ENCODE results near the gene ZNF276. TPM values are rescaled to one million over a fixed set of nuclear protein-coding genes. Genes with fewer than 3 reads are reported as not detected.

Gene ZNF276
- total RNA-seq, 1 experiment from 2014 or later: 18.0 TPM

DNA sequence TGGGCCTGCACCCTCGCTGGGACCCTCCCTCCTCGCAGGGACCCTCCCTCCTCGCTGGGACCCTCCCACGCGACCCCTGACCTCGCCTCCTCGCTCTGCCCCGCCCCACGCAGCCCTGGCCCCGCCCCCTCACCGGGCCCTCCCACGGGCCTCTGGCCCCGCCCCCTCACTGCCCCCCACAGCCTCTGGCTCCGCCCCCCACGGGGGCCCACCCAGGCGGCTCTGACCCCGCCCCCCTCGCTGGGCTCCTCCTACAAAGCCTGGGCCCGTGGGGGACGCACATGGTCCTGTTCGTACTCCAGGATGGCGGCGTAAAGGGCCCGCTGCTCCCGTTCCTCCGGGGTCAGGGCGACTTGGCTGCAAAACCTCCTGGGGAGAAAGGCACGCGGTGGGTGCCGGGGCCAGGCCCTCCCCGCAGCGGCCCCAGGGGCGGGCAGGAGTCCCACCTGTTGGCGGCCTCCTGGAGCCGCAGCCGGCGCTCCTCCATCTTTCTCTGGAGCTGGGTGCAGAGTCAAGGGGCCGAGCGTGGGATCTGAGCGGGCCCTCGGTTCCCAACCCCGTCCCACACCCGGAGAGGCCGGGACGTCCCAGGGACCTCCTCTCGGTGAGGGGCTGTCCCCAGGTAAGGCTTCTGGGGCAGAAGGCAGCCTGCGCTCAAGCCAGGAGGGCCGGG, 9.6 kb upstream of the ZNF276 start:
- peak; percentile 64 for DNase-seq (ENCODE audit: extremely low read depth, low read depth)

DNA sequence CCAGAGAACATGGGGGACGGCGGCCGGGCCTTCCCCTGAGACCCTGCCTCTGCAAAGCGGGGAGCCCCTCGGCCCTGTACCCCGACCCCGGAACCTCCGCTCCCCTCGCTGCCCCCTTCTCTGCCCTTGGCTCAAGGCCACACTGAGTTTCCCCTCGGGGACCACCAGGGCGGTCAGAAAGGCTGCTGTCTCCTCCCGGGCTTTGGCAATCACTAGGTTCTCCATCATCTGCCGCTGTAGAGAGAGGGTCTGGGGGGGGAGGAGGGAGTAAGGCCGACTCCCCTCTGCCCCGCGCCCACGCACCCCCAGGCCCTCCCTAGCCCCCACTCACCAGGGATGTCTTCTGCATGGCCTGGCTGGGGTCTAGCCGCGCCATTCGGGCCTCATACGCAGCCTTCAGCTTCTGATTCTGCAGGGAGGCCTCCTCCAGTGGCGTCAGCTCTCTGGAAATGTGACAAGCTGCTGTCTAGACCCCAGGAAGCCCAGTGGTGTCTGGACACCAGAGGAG, 9.0 kb upstream of the ZNF276 start:
- DNase-seq (ENCODE audit: extremely low read depth, low read depth): no peak

DNA sequence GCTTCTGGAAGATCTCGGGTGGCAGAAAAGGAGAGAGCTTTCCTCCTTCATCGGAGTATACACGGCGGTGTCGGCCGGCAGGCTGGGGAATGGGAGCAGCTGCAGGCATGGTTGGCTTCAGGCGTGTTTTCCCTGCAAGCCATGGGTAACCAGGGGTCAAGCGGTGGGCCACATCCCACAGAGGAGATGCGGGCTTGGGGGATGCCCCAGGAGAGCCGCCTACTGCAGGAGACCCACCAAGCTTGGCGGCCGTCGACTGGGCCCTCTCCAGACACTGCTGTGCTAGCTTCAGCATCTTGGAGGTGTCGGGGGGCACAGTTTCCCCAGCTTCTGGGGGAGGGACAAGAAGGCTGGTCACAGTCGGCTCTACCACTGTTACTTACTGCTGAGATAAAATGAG, 4.8 kb upstream of the ZNF276 start:
- no peak for DNase-seq (ENCODE audit: extremely low read depth, low read depth)

DNA sequence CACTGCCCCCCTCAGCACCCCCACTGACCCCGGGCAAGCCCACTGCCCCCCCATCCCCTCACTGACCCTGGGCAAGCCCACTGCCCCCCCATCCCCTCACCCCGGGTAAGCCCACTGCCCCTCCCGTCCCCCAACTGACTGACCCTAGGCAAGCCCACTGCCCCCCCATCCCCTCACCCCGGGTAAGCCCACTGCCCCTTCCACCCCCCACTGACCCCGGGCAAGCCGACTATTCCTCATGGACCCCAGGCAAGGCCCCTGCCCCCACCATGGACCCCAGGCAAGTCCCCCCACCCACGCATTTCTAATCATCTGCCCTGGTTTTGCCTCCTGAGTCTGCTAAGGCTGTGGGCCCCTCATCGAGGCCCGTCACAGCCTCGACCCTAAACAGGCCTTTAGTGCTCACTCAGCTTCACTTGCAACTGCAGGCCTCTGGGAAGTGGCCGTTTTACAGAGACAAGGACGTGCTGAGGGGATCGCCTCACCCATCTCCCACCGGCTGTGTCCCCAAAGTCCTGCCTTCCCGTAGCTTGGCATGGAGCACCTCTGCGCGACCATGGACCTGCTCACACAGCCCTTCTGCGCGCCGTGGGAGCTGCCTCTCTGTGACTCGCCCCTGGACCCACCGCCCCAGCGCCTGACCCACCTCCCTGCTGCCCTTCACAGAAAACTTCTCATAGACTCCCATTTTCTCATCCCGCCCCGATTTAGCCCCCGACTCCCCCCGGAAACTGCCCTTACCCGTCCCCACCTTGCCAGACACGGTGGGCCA, 4.2 kb upstream of the ZNF276 start:
- DNase-seq (ENCODE audit: extremely low read depth, low read depth): no peak

DNA sequence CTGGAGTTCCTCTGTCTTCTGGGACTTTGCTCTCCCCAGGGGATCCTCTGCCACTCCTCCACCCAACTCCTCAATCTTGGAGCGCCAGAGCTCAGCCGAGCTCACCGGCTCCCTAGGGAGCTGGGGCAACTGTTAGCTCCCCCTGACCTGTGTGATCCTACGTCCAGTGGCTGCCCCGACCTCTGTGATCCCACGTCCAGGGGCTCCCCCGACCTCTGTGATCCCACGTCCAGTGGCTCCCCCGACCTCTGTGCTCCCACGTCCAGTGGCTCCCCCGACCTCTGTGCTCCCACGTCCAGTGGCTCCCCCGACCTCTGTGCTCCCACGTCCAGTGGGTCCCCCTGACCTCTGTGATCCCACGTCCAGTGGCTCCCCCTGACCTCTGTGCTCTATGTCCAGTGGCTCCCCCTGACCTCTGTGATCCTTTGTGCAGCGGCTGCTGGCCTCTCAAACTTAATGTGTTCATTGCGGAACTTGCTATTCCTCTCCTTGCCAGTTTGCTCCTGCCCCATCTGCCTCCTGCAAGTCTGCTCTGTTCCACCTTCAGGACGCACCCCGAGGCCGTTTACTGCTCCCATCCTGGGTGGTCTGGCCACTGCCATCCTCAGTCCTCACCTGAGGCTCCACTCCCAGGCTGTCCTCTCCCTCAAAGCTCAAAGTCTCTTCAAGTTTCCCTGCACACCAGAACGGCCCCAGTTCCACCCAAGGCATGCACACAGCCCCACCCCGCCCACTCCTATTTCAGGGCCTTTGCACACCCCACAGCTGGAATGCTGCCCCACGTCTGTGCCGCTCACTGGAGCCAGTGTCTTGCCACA, 3.4 kb upstream of the ZNF276 start:
- DNase-seq (ENCODE audit: extremely low read depth, low read depth): no peak

DNA sequence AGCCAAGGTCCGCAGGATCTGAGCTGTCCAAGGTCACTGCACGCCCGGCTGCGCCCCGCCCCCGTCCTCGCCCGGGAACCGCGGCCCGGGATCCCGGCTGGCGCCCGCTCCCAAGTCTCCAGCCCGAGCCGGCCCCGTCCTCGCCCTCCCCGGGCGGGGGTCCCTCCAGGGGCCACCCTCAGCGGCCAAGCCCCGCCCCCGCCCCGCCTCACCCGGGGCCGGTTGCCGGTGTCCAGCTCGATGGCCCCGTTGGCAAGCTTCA, 855 bp upstream of the ZNF276 start:
- DNase-seq (ENCODE audit: extremely low read depth, low read depth): no peak

DNA sequence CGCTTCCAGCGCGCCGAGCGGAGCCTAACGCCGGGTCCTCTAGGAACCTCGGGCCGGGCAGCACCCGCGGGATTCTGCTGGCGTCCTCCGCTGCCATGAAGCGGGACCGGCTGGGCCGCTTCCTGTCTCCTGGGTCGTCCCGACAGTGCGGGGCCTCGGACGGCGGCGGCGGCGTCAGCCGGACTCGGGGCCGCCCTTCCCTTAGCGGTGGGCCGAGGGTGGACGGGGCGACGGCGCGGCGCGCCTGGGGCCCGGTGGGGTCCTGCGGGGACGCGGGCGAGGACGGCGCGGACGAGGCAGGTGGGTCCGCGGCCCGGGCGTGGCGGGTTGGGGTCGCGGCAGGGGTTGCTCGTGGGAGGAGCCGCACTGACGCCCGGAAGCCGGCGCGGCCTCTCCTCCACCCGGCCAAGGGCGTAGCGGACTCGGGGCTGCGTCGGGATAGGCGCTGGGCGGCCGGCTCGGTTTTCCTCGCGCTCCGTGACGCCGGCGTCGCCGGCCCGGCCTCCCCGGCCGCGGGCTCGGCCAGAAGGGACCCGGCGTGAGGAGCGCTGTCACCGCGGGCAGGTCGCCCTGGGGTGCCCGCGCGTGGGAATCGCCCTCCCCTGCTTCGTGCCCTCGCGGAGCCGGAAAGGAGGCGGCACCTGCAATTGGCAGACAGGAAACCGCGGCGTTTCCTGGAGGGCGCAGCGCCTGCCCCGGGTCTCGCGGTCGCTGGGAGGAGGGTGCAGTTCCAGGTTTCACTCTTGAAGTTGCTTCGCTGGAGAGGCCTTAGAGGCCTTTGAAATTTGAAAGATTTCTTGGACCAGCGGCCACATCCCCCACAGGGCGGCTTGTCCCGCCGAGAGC, 432 bp downstream of the ZNF276 start:
- DNase-seq (ENCODE audit: extremely low read depth, low read depth): no peak

DNA sequence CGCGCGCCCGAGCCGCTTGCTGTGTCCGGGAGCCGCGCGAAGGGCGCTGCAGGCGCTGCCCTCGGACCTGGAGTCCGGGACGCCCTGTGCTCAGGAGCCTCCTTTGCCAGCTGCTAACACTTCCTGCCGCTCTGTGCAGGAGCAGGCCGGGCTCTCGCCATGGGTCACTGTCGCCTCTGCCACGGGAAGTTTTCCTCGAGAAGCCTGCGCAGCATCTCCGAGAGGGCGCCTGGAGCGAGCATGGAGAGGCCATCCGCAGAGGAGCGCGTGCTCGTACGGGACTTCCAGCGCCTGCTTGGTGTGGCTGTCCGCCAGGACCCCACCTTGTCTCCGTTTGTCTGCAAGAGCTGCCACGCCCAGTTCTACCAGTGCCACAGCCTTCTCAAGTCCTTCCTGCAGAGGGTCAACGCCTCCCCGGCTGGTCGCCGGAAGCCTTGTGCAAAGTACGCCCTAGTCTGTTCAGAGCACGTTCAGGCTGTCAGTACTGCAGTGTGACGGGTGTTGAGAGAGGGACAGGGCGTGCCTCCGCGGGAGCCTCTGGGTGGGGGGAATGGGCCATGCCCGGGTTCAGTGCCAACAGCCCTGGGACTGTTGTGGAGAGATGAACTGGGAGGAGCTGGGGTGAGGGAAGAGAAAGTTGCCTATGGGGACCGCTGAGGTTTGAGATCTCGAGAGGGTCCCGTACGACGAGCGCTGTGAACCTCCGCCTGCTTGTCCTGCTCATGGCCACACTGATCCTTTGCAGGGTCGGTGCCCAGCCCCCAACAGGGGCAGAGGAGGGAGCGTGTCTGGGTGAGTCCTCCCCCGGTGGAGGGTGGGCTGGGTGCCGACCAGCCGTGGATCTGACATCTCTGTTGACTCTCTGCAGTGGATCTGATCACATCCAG, 1.3 kb downstream of the ZNF276 start:
- peak; percentile 49 for DNase-seq (ENCODE audit: extremely low read depth, low read depth)

DNA sequence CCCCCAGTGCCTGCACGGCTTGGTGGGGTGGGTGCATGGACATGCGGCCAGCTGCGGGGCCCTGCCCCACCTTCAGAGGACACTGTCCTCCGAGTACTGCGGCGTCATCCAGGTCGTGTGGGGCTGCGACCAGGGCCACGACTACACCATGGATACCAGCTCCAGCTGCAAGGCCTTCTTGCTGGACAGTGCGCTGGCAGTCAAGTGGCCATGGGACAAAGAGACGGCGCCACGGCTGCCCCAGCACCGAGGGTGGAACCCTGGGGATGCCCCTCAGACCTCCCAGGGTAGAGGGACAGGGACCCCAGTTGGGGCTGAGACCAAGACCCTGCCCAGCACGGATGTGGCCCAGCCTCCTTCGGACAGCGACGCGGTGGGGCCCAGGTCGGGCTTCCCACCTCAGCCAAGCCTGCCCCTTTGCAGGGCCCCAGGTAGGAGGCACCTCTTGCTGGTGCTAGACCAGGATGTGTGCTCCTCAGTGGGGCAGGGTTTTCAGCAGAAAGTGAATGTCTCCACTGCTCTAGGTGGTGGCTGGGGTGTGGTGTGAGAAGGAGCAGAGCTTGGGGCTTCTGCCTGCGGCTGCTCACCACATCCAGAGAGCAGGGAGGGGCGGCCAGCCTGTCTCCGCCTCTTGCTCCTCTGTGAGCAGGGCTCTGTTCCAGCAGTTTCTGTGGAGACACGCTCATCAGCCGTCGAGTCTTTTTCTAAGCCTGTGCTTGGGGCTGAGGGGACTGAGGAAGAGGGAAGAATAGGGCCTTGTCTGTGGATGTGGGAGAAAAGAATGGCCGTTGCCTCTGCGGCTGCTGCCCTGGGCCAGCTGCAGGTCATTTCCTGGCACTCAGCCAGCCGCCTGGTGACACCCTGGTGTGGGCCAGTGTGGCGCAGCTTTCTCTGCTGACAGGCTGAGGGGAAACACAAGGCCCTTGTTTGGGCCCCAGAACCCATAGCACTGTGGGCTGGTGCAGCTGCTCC, 2.2 kb downstream of the ZNF276 start:
- DNase-seq (ENCODE audit: extremely low read depth, low read depth): no peak

DNA sequence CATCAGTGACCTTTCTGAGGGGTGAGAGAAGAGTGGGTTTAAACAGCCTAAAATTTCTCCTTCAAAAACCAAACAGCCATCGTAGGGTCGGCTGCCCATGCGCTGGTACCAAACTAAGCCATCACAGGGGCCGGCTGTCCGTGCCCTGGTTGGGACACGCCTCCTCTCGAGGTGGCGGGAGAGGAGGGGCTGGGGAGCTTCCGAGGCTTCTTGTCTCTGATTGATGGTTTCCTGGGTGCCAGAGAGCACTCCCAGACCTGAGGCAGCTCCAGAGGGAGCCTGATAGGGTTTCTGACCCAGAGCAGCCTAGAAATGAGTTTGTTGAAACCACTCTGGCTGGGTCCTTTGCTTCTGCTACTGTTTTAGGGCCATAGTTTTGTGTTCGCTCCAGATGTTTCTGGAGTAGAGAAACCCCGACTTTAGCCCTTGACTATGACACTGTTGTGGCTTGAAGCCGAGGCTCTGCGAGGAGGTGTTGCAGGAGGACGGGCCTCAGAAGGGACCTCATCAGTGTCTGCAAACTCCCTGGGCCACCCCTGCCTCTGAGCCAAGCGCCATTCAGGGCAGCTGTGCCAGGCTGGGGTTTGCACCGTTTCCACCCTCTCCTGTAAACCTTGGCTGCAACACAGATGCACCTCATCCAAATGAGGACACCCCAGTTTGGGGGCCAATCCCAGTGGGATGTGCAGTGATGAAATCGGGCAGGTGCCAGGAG, 6.2 kb downstream of the ZNF276 start:
- no peak for DNase-seq (ENCODE audit: extremely low read depth, low read depth)

DNA sequence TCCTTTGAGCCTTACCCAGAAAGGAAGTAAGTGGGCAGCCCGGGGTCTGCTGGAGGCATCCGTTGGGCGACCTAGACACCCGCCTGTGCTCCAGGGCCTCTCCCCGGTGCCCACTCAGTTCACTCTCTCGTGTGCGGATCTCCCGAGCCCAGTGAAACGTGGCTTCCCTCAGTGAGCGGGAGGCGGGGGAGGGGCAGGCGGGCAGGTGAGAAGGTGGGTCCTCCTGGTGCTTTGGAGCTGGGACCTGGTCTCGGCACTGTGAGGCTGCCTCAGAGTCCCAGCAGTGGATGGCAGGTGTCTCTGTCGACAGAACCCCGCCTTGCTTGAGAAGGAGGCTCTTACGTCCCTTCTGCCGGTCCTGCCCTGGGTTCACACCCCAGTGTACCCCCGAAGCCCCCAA, 8.0 kb downstream of the ZNF276 start:
- DNase-seq (ENCODE audit: extremely low read depth, low read depth): no peak

DNA sequence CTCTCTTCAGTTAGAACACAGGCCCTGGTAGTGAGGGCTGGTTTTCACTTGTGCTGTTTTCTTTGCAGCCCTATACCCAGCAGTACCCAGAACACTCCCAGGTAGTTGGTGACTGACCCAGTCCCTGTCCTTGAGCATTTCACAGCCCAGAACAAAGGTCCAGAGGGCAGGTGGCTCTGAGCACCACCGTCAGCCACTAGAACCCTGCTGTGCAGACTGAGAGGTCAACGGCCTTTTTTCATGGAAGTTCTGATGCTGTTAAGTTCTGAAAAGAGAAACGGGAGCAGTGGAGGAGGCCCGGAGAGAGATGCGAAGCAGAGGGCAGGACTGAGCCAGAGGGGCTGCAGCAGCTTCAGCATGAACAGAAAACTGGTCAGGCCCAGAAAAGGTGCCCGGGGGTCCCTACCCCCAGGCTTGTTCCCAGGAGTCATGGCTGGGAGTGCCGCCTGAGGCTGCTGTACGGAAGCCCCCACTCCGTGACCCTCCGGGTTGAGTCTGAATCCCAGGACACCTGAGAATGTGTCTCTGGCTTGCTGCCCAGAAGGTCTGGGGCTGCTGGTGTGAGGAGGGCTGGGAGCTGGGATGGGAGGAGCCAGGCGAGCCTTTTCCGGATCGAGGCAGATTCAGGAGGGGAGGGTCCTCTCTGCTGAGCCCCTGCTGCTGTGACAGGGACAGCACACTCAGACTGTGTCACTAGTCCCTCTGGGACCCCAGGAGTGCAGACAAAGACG, 8.7 kb downstream of the ZNF276 start:
- DNase-seq (ENCODE audit: extremely low read depth, low read depth): no peak

DNA sequence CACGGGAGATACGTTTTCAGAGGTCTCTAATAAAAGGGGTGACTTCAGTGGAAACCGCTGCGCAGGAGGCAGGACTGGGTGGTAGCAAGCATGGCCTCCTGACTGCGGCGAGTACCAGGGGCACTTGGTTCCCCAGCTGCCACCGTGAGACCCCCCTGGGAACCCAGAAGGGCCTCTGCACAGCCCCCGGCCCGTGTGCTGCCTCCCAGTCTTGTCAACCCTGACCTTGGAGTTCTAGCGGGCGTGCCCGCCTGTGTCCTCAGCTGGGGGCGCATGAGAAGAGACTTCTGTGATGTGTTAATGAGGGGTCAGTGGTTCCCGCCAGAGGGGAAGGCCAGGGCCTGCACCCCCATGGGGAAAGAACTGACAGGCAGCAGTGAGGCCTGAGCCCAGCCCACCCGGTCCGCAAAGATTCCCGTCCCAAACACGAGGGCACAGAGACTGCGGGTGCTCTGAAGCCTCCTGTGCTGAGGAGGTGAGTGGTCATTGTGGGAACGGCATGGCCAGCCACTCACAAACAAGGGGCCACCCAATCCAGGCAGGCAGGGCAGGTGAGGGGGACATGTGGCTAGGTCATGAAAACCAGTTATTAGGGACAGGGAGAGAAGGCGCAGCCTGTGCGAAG, 9.4 kb downstream of the ZNF276 start:
- DNase-seq (ENCODE audit: extremely low read depth, low read depth): no peak

DNA sequence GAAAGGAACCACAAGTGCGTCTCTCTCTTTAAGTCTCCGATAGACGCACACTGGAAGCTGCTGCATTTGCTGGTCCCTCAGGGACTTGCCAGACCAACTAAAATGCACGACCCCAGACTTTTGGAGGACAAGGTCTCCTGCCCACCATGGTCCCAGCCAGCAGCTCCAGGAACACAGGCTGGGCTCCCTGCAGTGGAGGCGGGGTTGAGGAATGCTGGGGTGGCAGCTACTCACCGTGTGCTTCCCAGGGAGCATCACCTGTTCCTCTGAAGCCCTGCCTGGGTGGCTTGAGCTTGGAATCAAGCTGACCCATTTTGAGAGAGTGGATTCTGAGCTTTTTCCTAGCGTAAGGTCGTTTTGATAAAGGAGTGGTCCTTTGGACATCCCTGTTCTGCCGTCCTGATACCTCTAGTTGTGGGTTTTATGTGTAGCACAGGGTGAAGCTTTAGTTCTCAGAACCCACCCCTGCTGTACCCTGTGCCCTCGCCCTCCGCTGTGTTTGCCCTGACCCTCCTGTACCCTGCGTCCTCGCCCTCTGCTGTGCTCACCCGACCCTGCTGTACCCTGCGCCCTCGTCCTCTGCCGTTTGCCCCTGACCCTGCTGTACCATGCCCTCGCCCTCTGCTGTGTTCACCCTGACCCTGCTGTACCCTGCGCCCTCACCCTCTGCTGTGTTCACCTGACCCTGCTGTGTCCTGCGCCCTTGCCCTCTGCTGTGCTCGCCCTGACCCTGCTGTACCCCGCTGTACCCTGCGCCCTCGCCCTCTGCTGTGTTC, 11.0 kb downstream of the ZNF276 start:
- DNase-seq (ENCODE audit: extremely low read depth, low read depth): no peak

DNA sequence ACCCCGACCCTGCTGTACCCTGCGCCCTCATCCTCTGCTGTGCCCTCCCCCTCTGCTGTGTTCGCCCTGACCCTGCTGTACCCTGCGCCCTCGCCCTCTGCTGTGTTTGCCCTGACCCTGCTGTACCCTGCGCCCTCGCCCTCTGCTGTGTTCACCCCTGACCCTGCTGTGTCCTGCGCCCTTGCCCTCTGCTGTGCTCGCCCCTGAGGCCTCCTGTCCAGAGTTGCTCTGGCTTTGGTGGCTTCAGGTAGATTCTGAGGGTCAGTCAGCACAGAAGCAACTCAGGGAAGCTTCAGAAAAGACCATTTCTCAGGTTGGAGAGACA, 11.5 kb downstream of the ZNF276 start:
- no peak for DNase-seq (ENCODE audit: extremely low read depth, low read depth)

DNA sequence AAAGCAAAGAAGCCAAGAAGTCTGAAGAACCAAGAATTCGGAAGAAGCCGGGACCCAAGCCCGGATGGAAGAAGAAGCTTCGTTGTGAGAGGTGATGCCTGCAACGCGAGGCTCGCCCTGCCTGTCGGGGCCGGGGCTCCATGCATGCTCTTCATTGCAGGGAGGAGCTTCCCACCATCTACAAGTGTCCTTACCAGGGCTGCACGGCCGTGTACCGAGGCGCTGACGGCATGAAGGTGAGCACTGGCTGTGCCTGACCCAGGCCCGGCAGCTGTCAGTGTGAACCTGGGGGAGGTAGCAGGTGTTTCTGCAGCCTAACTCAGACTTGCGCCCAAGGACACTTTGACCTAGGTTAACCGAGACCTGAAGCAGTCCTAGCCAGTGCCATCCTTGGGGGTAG, 12.0 kb downstream of the ZNF276 start:
- no peak for DNase-seq (ENCODE audit: extremely low read depth, low read depth)

Data from NCI-H460 (cell line).